HepG2 (cell line): ENCODE results near the gene DNM3. TPM values are rescaled to one million over a fixed set of nuclear protein-coding genes. Genes with fewer than 3 reads are reported as not detected.

Experiments
- ATAC-seq: fragments of 200-7000 bp; cut with Tn5 transposase; 3 replicates; pipeline ENCODE4 v1.9.1; 2020; ENCODE audit warnings: mild to moderate bottlenecking, moderate library complexity
- BruUV-seq: library from RNA; stranded (reverse); fragments of 400-500 nt; replicated peaks from 2 replicates; lab custom pipeline; 2021; lab: Mats Ljungman, UMichigan
- CTCF ChIA-PET: fragments of 300-600 bp; formaldehyde crosslinking; extraction: SDS; loops from one replicate; lab custom pipeline; 2021; ENCODE audit warnings: low total read pairs, inconsistent platforms, low intra/inter-chr PET ratio; lab: Yijun Ruan, JAX
- POLR2A ChIA-PET: fragments of 350-600 bp; sonication (Branson Sonifier 250); formaldehyde crosslinking; loops from one replicate; lab custom pipeline; 2020; ENCODE audit warnings: antibody characterized with exemption, inconsistent platforms; lab: Yijun Ruan, JAX
- DNase-seq: peaks from one replicate; pipeline ENCODE4 v3.0.0-alpha.2; 2015; ENCODE audit warnings: low spot score
- FAIRE-seq: peaks from 3 replicates; lab custom pipeline; 2011; peaks lifted over from hg19 to GRCh38; lab: Jason Lieb, UNC
- H2AFZ ChIP-seq: one replicate; pipeline ENCODE4 v1.6.1; 2011; ENCODE audit warnings: low read length, inconsistent platforms
- H3K27ac ChIP-seq: fragments of 300-600 bp; 3 replicates; pipeline ENCODE4 v1.8.0; 2011; ENCODE audit warnings: mixed run types, mild to moderate bottlenecking, mixed read lengths, low read length, inconsistent platforms; ENCODE audit not compliant: insufficient read depth; ENCODE audit errors: extremely low read length
- H3K27me3 ChIP-seq, 2 experiments: fragments of 200-600 bp in 1 of 2; 2 replicates in 1 of 2; 3 replicates in 1 of 2; pipeline versions ENCODE4 v1.6.0 to v1.8.0; 2011; ENCODE audit warnings: low read length in 2 of 2, mild to moderate bottlenecking in 2 of 2, moderate library complexity in 2 of 2, inconsistent platforms in 1 of 2; ENCODE audit not compliant: insufficient read depth in 2 of 2, control insufficient read depth in 1 of 2
- H3K36me3 ChIP-seq, 2 experiments: fragments of 200-600 bp in 1 of 2; replicated peaks in 1 of 2; 2 replicates in 1 of 2; 3 replicates in 1 of 2; pipeline versions ENCODE4 v1.5.1 to v1.8.0; 2011; ENCODE audit warnings: low read length in 2 of 2, inconsistent platforms in 1 of 2; ENCODE audit not compliant: insufficient read depth in 2 of 2, control insufficient read depth in 1 of 2
- H3K4me1 ChIP-seq: 2 replicates; pipeline ENCODE4 v1.5.1; 2012; ENCODE audit warnings: low read length, inconsistent platforms; ENCODE audit not compliant: insufficient read depth
- H3K4me2 ChIP-seq: 2 replicates; pipeline ENCODE4 v1.6.0; 2011; ENCODE audit warnings: low read depth, low read length, inconsistent platforms
- H3K4me3 ChIP-seq, 3 experiments: fragments of 200-600 bp in 1 of 3; sonication (generic), shearing (Covaris generic) in 1 of 3; replicated peaks in 1 of 3; 2 replicates each; pipeline ENCODE4 v1.5.1; 2011 to 2016; ENCODE audit warnings: low read length in 3 of 3, inconsistent platforms in 2 of 3, low read depth in 2 of 3, mild to moderate bottlenecking in 2 of 3, control low read depth in 1 of 3, mixed read lengths in 1 of 3; ENCODE audit not compliant: insufficient read depth in 1 of 3
- H3K79me2 ChIP-seq: one replicate; pipeline ENCODE4 v1.6.1; 2011; ENCODE audit warnings: low read length, inconsistent platforms; ENCODE audit not compliant: insufficient read depth
- H3K9ac ChIP-seq: 2 replicates; pipeline ENCODE4 v1.6.0; 2011; ENCODE audit warnings: mild to moderate bottlenecking, low read depth, low read length, inconsistent platforms; ENCODE audit not compliant: insufficient read depth
- H3K9me3 ChIP-seq: 2 replicates; pipeline ENCODE4 v1.5.1; 2012; ENCODE audit warnings: mild to moderate bottlenecking, low read length
- H4K20me1 ChIP-seq: 2 replicates; pipeline ENCODE4 v1.6.0; 2011; ENCODE audit warnings: inconsistent platforms, mild to moderate bottlenecking, low read length, moderate library complexity; ENCODE audit not compliant: insufficient read depth
- CCAR2 ChIP-seq: fragments of 200-400 bp; formaldehyde crosslinking; optimal IDR thresholded peaks from 2 replicates; pipeline ENCODE3; 2018; ENCODE audit warnings: low read depth, mild to moderate bottlenecking, low read length, moderate library complexity
- IRF2 ChIP-seq: IDR thresholded peaks from 2 replicates; pipeline ENCODE4 v1.6.1; 2018; ENCODE audit warnings: missing genetic modification reagents, missing compliant biosample characterization
- ISL2 ChIP-seq: sonication (generic); formaldehyde crosslinking; IDR thresholded peaks from 2 replicates; pipeline ENCODE4 v1.5.0; 2020; ENCODE audit warnings: missing genetic modification reagents
- MEF2D ChIP-seq: sonication (generic); formaldehyde crosslinking; IDR thresholded peaks from 2 replicates; pipeline ENCODE4 v1.5.1; 2020; ENCODE audit warnings: mild to moderate bottlenecking, missing genetic modification reagents
- NFKB2 ChIP-seq: sonication (generic); formaldehyde crosslinking; IDR thresholded peaks from 2 replicates; pipeline ENCODE4 v1.4.0; 2020; ENCODE audit warnings: missing genetic modification reagents, borderline replicate concordance
- PITX1 ChIP-seq: sonication (generic); formaldehyde crosslinking; IDR thresholded peaks from 2 replicates; pipeline ENCODE4 v1.5.1; 2020; ENCODE audit warnings: mild to moderate bottlenecking, missing genetic modification reagents
- ZBTB21 ChIP-seq: sonication (generic); formaldehyde crosslinking; IDR thresholded peaks from 2 replicates; pipeline ENCODE4 v1.4.0; 2020; ENCODE audit warnings: missing genetic modification reagents
- ZBTB8A ChIP-seq: sonication (generic); formaldehyde crosslinking; IDR thresholded peaks from 2 replicates; pipeline ENCODE4 v1.4.0; 2020; ENCODE audit warnings: mild to moderate bottlenecking, low read depth, missing genetic modification reagents, borderline replicate concordance
- ZIK1 ChIP-seq: sonication (generic); formaldehyde crosslinking; IDR thresholded peaks from 2 replicates; pipeline ENCODE4 v1.5.0; 2020; ENCODE audit warnings: mild to moderate bottlenecking, low read depth, missing genetic modification reagents, borderline replicate concordance
- ZNF766 ChIP-seq: sonication (generic); formaldehyde crosslinking; IDR thresholded peaks from 2 replicates; pipeline ENCODE4 v1.5.0; 2020; ENCODE audit warnings: missing genetic modification reagents, borderline replicate concordance
- ZNF891 ChIP-seq: sonication (generic); formaldehyde crosslinking; IDR thresholded peaks from 2 replicates; pipeline ENCODE4 v1.5.0; 2020; ENCODE audit warnings: mild to moderate bottlenecking, missing genetic modification reagents
- WGBS: methylation state at CpG from one replicate; pipeline ENCODE4 v1.1.6; 2017; ENCODE audit warnings: low lambda C conversion rate; 5-methylcytosine and 5-hydroxymethylcytosine counted together
- in situ Hi-C: cut with HindIII; loops from 2 replicates; pipeline ENCODE4 v1.10.0; 2017; ENCODE audit warnings: low pct_unique_long_range_greater_than_20kb; ENCODE audit not compliant: extremely low pct_ligation_motif_present
- intact Hi-C: fragments of 100-400 bp; cut with micrococcal nuclease; formaldehyde crosslinking; loops from one replicate; pipeline ENCODE4 v1.10.0; 2022; ENCODE audit not compliant: unreplicated experiment
- polyA plus RNA-seq, 8 experiments: library from polyadenylated mRNA; depleted of rRNA in 3 of 8; stranded (reverse) in 7 of 8; unstranded in 1 of 8; fragments of >200 nt; fragmentation: Illumina TruSeq in 4 of 8; extraction: Trizol in 4 of 8; gene quantifications; 2 replicates each; pipeline versions ENCODE4 v1.2.1 to v1.2.3, GENCODE V29; 2011 to 2016; ENCODE audit warnings: low read depth in 4 of 8, missing spikeins in 1 of 8, mixed read lengths in 1 of 8; ENCODE audit not compliant: insufficient read depth in 1 of 8
- total RNA-seq, 5 experiments: library from RNA; depleted of rRNA; stranded (reverse); fragments of >200 nt; fragmentation: Illumina TruSeq; extraction: Trizol; gene quantifications; 2 replicates each; pipeline ENCODE4 v1.2.3, GENCODE V29; 2016; ENCODE audit warnings: low read depth in 1 of 5
- TF ChIP-seq, protein P1 (sequence below): sonication (generic); formaldehyde crosslinking; conservative IDR thresholded peaks from 2 replicates; pipeline ENCODE4 v1.4.0; 2020; ENCODE audit warnings: missing genetic modification reagents
- TF ChIP-seq, protein P2 (sequence below): sonication (generic); formaldehyde crosslinking; IDR thresholded peaks from 2 replicates; pipeline ENCODE4 v1.8.0; 2022; ENCODE audit warnings: mild to moderate bottlenecking, missing genetic modification reagents, moderate library complexity

DNM3 gene
- total and polyA plus RNA-seq, 2 of the 13 experiments (the other 11 are each of a cell fraction or from before 2014, with no cell fraction given), result 0.05 TPM; not detected in 1

DNA sequence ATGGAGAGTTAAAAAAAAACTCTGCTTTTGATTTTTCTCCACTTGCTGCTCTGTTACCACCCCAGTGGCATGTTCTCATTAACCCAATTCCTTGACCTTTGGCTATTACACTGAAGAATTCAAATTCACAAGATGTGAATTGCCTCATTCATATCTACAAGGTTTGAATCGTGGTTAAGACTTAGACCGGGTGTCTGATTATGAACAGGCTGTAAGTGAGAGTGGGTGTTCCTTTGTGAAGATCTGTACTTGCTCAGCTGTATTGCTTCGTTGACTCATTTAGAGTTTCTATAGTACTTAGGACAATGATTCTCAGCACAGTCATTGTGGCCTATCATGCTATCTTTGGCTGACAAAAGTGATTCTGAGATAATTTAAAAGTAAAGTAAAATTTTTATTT is 36.4 kb downstream of the DNM3 start:
- Histone ChIP-seq H4K20me1 (no peaks in the 10 kb centered on the region), H2AFZ (no peak overlapping the region), H3K4me2 (no peak overlapping the region), H3K4me3 (no peak overlapping the region), H3K36me3 (no peaks in the 10 kb centered on the region), H3K9me3 (no peaks in the 10 kb centered on the region), H3K27ac (no peak overlapping the region), H3K4me1 (no peaks in the 10 kb centered on the region), H3K9ac (no peak overlapping the region), H3K79me2 (no peaks in the 10 kb centered on the region), H3K27me3 (no peaks in the 10 kb centered on the region)
- in situ Hi-C loops, result no loop called here
- CTCF ChIA-PET, result no interaction called here
- BruUV-seq, result no TSS peak
- no peak for DNase-seq
- intact Hi-C loops, result no loop called here
- no peak for FAIRE-seq
- 2% methylated on average over 3 of the region's 3 CpGs for WGBS
- POLR2A ChIA-PET, result no interaction called here
- TF ChIP-seq ZNF891 (no peak), ZIK1 (CRISPR knock-in tag) (no peak), MEF2D (CRISPR knock-in tag) (no peak), ZNF766 (no peak)
- TF ChIP-seq, protein P1, sequence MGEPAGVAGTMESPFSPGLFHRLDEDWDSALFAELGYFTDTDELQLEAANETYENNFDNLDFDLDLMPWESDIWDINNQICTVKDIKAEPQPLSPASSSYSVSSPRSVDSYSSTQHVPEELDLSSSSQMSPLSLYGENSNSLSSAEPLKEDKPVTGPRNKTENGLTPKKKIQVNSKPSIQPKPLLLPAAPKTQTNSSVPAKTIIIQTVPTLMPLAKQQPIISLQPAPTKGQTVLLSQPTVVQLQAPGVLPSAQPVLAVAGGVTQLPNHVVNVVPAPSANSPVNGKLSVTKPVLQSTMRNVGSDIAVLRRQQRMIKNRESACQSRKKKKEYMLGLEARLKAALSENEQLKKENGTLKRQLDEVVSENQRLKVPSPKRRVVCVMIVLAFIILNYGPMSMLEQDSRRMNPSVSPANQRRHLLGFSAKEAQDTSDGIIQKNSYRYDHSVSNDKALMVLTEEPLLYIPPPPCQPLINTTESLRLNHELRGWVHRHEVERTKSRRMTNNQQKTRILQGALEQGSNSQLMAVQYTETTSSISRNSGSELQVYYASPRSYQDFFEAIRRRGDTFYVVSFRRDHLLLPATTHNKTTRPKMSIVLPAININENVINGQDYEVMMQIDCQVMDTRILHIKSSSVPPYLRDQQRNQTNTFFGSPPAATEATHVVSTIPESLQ (CRISPR knock-in tag), result no peak
- TF ChIP-seq, protein P2, sequence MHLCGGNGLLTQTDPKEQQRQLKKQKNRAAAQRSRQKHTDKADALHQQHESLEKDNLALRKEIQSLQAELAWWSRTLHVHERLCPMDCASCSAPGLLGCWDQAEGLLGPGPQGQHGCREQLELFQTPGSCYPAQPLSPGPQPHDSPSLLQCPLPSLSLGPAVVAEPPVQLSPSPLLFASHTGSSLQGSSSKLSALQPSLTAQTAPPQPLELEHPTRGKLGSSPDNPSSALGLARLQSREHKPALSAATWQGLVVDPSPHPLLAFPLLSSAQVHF (CRISPR knock-in tag), result no peak
- no peak for ATAC-seq

DNA sequence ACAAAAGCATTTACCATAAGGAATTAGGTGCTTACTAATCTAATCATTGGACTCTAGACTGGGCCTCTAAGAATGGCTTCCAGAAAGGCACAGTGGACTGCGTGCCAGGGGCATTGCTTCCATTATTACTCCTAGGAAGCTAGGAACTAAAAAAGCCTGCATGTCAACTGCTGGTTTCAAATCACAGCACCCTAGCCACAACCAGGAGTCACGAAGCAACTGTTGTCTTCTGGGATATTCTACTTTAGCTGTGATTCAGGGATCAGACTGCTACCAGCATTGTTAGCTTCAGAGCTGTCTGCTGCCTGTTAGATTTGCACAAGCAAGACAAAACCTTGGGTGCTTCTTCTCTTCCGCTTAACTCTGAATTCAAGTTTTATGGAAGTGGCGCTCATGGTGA is 38.3 kb downstream of the DNM3 start:
- H3K27ac ChIP-seq, result no peak overlapping the region
- no peak overlapping the region for H3K4me3 ChIP-seq
- no peak overlapping the region for H2AFZ ChIP-seq
- H3K9me3 ChIP-seq, result no peaks in the 10 kb centered on the region
- intact Hi-C loops, result no loop called here
- POLR2A ChIA-PET, result no interaction called here
- in situ Hi-C loops, result no loop called here
- no peaks in the 10 kb centered on the region for H4K20me1 ChIP-seq
- 72% methylated on average over 3 of the region's 4 CpGs for WGBS
- no peaks in the 10 kb centered on the region for H3K36me3 ChIP-seq
- no peaks in the 10 kb centered on the region for H3K27me3 ChIP-seq
- no TSS peak for BruUV-seq
- FAIRE-seq, result no peak
- no peak overlapping the region for H3K4me2 ChIP-seq
- no peak overlapping the region for H3K9ac ChIP-seq
- DNase-seq, result no peak
- no peaks in the 10 kb centered on the region for H3K79me2 ChIP-seq
- H3K4me1 ChIP-seq, result no peaks in the 10 kb centered on the region
- CTCF ChIA-PET, result no interaction called here
- ATAC-seq, result no peak
- TF ChIP-seq CCAR2, result no peak
- TF ChIP-seq ZNF891, result no peak
- no peak for TF ChIP-seq ISL2 (CRISPR knock-in tag)
- TF ChIP-seq PITX1 (CRISPR knock-in tag), result no peak
- no peak for TF ChIP-seq ZBTB21
- TF ChIP-seq IRF2 (CRISPR knock-in tag), result no peak
- no peak for TF ChIP-seq NFKB2 (CRISPR knock-in tag)
- TF ChIP-seq ZBTB8A (CRISPR knock-in tag), result no peak
